Measurements from ENCODE around the gene TRMT10C.
"Not testable (repeated sequence)": the region's sequence is repeated elsewhere in the genome, so short reads cannot be mapped to it uniquely, and the experiment has no call there.

TRMT10C gene

DNA sequence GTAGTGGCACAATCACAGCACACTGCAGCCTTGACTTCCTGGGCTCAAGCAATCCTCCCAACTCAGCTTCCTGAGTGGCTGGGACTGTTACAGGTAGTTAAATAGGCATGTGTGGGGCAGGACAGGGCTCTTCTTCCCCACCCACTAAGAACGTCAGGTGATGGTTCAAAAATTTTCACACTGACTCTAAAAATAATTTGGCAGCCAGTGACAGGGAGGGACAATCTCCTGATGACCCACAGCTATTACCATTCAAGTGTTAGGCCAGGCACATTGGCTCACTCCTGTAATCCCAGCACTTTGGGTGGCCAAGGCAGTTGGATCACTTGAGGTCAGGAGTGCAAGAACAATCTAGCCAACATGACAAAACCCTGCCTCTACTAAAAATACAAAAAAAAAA lies 12.2 kb upstream of the TRMT10C start:
- no peak for DNase-seq

DNA sequence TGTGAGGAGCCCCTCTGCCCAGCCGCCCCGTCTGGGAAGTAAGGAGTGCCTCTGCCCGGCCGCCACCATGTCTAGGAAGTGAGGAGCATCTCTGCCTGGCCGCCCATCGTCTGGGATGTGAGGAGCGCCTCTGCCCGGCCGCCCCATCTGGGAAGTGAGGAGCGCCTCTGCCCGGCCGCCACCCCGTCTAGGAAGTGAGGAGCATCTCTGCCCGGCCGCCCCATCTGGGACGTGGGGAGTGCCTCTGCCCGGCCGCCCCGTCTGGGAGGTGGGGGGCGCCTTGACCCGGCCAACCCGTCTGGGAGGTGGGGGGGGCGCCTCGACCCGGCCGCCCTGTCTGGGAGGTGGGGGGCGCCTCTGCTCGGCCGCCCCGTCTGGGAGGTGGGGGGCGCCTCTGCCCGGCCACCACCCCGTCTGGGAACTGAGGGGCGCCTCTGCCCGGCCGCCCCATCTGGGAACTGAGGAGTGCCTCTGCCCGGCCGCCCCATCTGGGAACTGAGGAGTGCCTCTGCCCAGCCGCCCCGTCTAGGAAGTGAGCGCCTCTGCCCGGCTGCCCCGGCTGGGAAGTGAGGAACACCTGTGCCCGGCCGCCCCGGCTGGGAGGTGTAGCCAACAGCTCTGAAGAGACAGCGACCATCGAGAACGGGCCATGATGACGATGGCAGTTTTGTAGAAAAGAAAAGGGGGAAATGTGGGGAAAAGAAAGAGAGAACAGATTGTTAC lies 10.1 kb upstream of the TRMT10C start:
- not testable (repeated sequence) for DNase-seq

DNA sequence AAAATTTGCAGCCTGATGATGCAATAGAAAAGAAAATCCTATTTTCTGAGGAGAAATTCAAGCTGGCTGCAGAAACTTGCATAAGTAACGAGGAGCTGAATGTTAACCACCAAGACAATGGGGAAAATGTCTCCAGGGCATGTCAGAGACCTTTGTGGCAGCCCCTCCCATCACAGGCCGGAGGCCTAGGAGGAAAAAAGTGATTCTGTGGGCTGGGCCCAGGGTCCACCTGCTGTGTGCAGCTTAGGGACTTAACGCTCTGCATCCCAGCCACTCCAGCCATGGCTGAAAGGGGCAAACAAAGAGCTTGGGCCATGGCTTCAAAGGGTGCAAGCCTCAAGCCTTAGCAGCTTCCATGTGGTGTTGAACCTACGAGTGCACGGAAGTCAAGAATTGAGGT lies 8.3 kb upstream of the TRMT10C start:
- not testable (repeated sequence) for DNase-seq

DNA sequence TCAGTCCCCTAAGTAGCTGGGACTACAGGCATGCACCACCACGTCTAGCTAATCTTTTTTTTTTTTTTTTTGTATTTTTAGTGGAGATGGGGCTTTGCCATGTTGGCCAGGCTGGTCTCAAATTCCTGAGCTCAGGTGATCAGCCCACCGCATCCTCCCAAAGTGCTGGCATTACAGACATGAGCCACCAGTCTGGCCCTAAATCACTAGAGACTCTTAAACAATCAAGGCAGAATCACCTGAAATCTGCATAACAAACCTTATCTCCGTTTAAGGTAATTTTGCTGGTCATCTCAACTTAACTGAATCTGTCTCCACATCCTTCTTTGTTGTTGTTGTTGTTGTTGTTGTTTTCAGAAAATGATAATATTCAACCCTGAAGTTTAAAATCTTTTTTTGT lies 5.6 kb upstream of the TRMT10C start:
- DNase-seq = no peak

DNA sequence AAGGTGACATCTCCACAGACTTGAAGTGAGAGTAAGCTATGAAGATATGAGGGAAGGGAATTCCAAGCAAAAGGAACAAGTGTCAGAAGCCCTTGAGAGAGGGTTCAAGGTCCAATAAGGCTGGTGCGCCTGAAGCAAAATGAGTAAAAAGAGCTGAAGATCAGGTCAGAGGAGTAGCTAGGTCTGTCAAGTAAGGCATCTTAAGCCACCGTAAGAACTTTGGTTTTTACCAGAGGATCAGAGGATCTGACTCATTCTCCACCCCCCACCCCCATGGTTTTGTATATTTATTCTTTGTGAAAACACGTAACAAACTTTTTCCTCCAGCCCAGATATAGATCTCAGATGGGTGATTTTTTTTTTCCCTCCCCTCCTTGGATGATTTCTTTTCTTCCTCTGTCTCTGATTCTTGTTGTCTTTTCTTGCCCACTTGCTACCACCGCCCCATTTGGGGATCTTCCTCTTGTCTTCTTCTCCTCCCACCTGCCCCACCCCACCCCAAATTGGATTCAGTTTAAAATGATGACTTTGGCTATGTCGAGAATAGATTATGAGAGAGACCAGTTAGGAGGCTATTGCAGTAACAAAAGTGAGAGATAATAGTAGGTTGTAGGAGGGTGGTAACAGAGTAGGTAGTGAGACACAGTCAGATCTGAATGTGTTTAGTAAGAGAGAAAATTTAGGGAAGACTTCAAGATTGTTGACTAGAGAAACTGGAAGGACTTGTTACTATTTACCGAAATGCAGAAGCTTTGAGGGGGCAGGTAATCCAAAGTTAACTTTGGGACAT lies 6.1 kb downstream of the TRMT10C start:
- DNase-seq = no peak

DNA sequence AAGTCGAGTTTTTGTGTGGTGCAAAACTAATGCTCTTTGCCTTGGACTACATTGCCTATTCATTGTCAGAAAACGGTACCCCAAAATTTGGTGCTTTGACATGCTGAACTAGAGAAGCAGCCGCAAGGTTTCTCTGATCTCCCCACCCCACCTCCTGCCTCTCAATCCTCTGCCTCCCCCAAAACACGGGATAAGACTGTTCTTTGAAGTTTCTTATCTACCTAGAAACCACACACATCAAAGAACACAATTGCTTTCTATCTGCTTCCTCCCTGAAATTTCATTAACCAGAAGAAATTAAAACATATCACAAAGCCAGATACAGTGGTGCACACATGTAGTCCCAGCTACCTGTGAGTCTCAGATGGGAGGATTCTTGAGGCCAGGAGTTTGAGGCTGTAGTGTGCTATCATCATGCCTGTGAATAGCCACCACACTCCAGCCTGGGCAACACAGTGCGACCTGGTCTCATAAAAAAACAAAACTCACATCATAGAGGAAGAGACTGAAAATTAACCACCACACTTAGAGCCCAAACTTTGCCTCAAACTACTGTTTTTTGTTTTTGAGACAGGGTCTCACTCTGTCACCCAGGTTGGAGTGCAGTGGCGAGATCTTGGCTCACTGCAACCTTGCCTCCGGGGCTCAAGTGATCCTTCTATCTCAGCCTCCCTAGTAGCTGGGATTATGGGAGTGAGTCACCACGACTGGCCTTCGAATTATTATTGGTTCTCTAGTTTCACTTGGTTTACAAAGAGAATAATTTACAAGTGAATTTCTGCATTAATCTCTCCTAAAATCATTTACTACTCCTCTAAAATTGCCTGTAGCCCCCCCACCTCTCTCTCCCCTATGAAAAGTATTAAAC lies 9.6 kb downstream of the TRMT10C start:
- no peak for DNase-seq

DNA sequence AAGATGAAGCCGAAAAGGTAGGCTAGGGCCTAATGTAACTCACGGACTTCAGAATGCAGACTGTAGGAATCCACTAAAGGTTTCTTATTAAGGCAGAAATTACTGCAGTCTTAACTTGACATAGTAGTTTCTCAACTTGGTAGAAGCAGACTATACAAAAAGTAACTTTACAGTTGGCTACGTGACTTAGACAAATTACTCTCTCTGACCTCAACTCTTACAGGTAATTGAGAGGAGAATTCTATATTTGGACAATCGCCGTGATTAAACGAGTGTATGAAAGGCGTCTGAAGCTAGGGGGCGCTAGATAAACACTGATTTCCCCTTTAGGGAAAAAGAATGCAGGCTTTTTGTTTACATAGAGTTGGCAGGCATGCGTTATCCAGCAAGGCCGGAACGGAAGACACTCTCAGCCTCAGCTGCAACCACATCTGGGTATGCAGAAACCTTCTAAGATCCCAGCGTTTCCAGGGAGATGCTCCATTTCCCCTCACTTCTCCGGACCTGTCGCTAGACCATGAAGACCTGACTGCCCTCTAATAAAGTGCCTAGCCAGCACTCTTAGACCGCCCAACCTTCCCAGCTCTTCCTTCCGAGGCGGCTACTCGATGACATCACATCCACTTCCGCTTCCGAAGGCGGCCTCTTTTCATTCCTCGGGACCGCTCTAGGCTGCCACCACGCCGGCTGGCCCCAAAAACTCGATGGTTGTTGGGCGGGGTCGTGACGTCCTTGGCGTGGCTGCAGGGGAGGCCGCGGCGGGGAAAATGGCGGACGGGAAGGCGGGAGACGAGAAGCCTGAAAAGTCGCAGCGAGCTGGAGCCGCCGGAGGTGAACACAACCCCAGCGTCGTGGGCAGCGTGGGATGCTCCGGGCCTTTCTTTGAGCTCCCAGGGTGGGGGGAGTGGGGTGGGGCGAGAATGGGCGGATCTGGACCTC lies 12.1 kb downstream of the TRMT10C start, which contains the start of gene PCNP:
TSS of gene PCNP (plus strand) at position 732 of the 939 bp plus-strand sequence. CDS start at position 768, 36 bp downstream.
- peak; percentile 99 for DNase-seq

DNA sequence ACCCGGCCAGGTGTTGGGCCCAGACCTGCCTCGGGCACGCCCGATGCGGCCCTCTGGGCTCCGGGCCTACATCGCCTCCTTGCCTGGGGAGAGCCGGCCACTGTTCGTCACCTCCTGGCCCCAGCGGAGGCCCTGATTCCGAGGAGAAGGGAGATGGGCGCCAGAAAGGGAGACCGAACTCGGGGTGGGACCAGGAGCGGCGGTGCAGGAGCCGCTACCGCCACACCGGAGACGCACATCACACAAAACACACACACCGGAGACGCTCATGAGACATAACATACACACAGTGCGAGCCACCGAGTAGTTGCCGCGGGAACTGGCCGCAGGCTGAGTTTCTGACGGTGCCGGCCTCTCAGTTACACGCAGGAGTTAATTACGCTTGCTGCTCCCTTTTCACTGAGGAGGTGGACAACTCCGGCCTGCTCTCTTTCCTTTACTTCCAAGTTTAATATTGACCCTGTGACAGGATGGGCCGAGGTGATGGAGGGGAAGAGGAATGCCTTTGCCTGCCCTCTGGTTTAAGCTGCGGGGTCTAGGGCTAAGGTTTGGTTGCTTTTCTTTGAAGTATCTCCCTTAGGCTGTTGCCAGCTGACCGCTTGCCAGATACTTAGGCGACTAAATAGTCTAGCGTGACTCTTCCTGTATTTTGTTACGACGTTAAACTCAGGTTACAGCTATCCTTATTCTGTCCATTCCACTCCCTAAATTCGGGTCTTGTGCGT lies 12.9 kb downstream of the TRMT10C start:
- no peak for DNase-seq

DNA sequence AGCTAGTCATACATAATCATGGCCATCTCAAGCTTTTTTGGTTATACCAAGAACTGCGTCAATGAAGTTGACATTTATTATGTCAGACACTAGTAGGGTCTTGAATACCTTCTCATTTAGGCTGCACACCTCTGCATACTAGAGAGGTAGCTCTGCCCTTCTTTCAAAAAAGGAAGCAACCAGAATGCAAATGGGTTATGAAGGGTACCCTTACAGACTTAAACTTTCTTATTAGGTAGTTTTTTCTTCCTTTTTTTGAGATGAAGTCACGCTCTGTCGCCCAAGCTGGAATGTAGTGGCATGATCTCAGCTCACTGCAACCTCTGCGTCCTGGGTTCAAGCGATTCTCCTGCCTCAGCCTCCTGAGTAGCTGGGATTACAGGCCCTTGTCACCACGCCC lies 15.6 kb downstream of the TRMT10C start:
- DNase-seq = no peak

DNA sequence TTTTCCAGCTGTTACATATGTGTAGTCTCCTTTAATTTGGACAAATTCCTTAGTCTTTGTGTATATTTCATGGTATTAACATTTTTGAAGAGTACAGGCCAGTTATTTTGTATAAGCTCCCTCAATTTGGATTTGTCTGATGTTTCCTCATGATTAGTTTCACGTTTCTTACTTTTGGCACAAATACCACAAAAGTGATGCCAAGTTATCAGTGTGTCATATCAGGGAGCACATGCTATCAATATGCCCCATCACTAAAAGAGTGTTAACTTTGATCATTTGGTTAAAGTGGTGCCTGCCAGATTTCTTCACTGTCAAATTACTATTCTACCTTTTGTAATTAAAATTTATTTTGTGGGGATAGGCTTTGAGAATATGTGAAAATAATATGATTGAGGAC lies 26.9 kb downstream of the TRMT10C start:
- no peak for DNase-seq

DNA sequence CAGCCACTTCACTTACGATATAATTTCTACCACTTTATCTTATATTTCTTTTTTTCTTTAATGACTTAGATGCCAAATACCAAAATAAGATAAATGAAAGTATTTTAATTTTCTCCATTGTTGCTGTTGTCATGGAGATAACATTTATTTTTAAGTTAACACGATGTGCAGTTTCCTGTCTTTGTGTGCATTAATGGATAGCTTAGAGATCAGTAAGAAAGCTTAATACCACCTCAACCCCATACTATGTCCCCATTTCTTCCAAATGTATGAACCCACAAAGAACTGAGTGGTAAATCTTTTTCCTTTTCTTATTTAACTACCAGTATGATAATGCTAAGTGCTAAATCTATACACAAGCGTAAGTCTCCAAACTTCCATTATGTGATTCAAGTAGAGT lies 29.4 kb downstream of the TRMT10C start:
- no peak for DNase-seq

DNA sequence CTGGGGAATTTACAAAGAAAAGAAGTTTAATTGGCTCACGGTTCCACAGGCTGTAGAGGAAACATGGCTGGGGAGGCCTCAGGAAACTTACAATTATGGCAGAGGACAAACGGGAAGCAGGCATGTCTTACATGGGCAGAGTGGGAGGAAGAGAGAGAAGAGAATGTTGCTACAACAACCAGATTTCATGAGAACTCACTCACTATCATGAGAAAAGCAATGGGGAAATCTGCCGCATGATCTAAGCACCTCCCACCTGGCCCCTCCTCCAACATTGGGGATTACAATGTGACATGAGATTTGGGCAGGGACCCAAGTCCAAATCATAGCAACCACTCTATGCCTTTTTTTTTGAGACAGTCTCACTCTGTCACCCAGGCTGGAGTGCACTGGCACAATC lies 41.1 kb downstream of the TRMT10C start:
- no peak for DNase-seq

DNA sequence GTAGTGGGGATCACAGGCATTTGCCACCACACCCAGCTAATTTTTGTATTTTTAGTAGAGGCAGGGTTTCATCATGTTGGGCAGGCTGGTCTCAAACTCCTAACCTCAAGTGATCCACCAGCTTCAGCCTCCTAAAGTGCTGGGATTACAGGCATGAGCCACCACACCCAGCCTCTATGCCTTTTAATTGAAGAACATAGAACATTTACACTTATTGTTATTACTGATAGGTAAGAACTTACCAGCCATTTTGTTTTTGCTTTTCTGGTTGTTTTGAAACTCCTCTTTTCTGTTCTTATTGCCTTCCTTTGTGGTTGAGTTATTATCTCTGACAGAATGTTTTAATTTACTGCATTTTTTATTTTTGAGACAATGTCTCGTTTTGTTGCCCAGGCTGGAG lies 41.5 kb downstream of the TRMT10C start:
- DNase-seq = no peak

DNA sequence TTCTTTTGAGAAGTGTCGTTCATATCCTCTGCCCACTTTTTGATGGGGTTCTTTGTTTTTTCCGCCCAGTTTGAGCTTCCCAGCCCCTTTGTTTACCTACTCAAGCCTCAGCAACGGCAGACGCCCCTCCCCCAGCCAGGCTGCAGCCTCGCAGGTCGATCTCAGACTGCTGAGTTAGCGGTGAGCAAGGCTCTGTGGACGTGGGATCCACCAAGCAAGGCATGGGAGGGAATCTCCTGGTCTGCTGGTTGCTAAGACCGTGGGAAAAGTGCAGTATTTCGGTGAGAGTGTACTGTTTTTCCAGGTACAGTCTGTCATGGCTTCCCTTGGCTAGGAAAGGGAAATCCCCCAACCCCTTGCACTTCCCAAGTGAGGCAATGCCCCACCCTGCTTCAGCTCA lies 43.7 kb downstream of the TRMT10C start:
- not testable (repeated sequence) for DNase-seq

DNA sequence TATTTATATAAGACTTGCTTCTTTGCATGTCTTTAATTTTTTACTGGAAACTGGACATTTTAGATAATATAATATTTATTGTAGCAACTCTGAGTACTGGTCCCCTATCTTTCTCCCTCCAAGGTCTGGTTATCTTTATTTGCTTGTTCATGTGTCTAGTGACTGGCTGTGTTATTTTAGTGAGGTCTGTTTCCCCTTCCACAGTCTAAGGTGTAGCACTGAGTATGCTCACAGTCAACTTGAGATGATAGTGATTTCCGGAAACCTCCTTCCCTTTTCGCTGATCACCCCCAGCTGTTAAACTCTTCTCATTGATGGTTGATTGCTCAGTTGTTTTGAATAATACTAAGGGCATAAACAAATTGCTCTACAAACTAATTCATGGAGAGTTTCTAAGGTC lies 49.4 kb downstream of the TRMT10C start:
- DNase-seq = no peak

DNA sequence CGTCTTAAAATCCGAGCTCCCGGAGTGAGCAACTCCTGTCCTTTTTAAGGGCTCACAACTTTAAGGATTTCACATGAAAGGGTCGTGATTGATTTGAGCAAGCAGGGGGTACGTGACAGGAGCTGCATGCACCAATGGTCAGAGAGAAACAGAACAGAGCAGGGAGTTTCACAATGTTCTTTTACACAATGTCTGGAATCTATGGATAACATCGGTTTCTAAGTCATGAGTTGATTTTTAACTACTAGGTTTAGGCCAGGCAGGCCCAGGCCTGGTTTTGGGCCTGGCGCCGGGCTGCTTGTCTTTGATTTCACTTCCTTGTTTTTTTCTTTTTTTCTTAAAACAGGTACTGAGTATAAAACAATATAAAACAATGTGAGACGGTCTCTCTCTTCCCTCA lies 51.3 kb downstream of the TRMT10C start:
- DNase-seq = not testable (repeated sequence)

DNA sequence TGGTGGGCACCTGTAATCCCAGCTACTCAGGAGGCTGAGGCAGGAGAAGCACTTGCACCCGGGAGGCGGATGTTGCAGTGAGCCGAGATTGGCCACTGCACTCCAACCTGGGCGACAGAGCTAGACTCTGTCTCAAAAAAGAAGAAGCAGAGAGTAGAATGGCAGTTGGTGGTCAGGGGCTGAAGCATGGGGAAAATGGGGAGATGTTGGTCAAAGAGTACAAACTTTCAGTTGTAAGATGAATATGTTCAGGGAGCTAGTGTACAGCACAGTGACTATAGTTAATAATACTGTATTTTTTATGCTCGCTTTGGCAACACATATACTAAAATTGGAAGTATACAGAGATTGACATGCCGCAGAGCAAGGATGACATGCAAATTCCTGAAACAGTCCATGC lies 53.9 kb downstream of the TRMT10C start:
- no peak for DNase-seq

All from KG1 (cell line).